ENCODE data around the gene PEX10.

PEX10 gene

GRCh38 chr1:2425892-2426291 lies 13.5 kb upstream of the PEX10 start:
- DNase-seq (ENCODE audit: low read depth, low spot score): no peak

GRCh38 chr1:2422523-2422922 lies 10.2 kb upstream of the PEX10 start:
- no peak for DNase-seq (ENCODE audit: low read depth, low spot score)

DNA sequence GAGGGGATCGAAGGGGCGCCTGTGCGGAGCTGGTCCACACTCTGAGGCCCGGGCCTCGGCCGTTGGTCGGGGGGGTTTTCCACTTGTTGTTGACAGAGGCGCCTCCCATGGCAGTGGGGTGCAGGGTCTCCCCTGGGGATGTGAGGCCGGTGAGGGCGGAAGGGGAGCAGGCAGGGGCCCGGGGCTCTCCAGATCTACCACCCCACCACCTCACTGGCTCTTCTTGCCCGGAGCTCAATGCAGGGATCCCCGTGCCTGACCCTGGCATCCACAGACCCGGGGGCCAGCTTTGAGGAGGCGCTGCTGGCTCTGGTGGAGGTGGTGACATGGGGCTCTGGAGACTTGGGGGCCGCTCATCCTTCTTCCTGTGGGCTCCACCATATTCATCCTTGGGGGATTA lies 7.1 kb upstream of the PEX10 start:
- DNase-seq (ENCODE audit: low read depth, low spot score): no peak

- no peak for DNase-seq (ENCODE audit: low read depth, low spot score)
Measured at GRCh38 chr1:2418791-2419320, 6.5 kb upstream of the PEX10 start.

- DNase-seq (ENCODE audit: low read depth, low spot score): no peak
Measured at GRCh38 chr1:2417833-2418225, 5.5 kb upstream of the PEX10 start.

GRCh38 chr1:2417083-2417832 lies 4.9 kb upstream of the PEX10 start:
- DNase-seq (ENCODE audit: low read depth, low spot score): no peak

DNA sequence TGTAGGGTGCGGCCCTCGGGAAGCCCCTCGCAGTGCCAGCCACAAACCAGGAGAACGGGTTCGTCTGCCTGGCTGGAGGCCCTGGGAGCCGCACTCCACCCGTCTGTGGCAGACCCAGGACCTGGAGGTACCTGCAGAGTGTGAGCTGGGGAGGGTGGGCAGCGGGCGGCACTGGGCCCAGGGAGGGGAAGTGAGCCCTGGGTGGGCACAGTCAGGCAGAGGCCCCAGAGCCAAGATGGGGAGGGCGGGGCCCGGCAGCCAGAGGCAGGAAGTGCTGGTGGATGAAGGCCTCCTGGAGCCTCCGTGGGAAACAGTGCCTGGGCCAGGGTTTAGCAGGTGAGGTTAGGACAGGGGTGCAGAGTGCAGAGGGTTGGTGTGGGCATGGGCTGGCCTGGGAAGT lies 4.0 kb upstream of the PEX10 start:
- DNase-seq (ENCODE audit: low read depth, low spot score): no peak

GRCh38 chr1:2415801-2416208 lies 3.4 kb upstream of the PEX10 start:
- no peak for DNase-seq (ENCODE audit: low read depth, low spot score)

GRCh38 chr1:2415337-2415736 lies 3.0 kb upstream of the PEX10 start:
- DNase-seq (ENCODE audit: low read depth, low spot score): no peak

- no peak for DNase-seq (ENCODE audit: low read depth, low spot score)
Measured at GRCh38 chr1:2414297-2414958, 2.1 kb upstream of the PEX10 start.

- DNase-seq (ENCODE audit: low read depth, low spot score): no peak
Measured at GRCh38 chr1:2413495-2414296, 1.3 kb upstream of the PEX10 start.

DNA sequence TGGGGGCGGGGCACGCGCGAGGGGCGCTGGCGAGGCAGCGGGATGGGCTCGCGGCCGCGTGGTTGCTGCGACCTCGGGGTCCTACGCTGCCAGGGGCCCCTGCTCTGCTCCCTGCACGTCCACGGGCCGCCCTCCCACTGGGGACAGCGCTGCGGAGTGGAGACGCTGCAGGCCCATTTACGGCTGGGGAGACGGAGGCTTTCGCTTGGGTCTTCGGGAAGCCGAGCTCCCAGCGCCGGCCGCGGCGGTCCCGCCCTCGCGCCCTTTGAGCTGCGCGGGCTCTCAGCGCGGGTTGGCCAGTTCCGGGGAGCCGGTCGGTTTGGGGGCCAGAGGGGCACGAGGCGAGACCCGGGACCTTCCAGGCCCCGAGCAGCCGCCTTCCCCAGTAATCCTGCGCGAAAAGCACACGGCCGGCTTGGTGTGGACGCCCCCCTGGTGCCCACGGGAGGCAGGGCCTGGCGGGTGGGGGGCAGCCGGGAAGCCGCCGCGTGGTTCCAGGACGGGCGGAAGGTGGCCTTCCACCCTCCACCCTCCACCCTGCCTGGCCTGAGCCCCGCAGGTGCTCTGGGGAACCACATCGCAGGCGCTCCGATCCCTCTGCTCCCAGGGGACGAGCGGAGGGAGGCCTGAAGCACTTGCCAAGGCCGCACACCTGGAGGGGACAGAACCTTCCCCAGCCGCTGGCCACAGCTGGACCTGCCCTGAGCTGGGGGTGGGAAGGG lies 570 bp upstream of the PEX10 start:
- no peak for DNase-seq (ENCODE audit: low read depth, low spot score)

- no peak for DNase-seq (ENCODE audit: low read depth, low spot score)
Measured at GRCh38 chr1:2411801-2412394, 466 bp downstream of the PEX10 start.

DNA sequence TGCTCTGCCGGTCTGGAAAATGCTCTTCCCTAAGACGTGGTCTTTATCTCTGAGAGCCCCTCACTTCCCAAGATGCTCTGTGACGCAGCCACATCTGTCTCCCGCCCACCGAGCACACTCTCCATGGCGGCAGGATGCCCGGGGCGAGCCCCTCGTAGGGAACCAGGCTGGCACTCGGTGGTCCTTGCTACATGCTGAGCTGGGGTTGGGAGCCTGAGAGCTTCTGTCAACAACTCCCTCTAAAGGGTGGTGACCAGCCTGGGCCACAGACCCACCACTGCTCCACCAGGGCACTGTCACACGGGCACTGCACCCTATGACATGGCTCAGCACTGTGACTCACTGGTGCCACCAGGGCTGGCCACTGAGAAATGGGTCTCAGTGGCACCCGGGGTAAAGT lies 2.6 kb downstream of the PEX10 start:
- no peak for DNase-seq (ENCODE audit: low read depth, low spot score)

- DNase-seq (ENCODE audit: low read depth, low spot score): no peak
Measured at GRCh38 chr1:2408859-2409276, 3.5 kb downstream of the PEX10 start.

GRCh38 chr1:2408456-2408855 lies 3.9 kb downstream of the PEX10 start:
- no peak for DNase-seq (ENCODE audit: low read depth, low spot score)

GRCh38 chr1:2407991-2408275 lies 4.4 kb downstream of the PEX10 start:
- DNase-seq (ENCODE audit: low read depth, low spot score): no peak

DNA sequence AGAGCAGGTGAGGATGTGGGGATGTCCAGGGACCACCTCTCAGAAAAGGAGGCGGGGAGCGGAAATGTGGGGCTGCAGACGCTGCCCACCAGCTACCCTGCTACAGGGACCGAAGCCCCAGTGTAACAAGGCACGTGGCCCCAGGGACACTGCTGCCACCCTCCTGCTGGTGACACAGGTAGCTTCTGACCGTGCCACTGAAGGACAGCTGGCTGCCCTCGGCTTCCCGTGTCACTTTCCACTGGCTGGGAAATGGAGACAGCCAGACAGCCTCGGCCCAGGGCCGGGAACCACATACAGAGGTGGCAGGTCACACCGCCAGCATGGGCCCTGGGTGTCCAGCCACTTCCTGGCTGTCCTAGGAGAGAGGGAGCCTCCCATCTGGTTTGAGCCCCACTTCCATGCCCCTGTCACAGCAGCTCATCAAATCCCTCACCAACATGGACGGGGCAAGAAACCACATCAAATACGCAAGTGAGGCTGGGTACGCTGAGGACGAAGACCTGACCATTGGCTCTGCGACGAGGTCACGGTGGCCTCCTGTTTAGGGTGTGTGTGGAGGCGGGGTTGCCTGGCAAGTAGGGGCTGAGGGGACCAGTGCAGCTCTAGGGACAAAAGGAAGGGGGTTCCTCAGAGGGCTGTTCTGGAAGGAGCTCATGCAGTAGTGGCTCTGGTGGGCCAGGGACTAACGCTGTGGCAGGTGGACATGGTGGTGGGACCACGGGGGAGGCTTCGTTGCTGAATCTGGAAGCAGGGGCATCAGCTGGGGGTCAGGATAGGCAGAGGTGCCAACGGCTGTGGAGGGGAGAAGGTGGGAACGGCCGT lies 5.0 kb downstream of the PEX10 start:
- DNase-seq (ENCODE audit: low read depth, low spot score): no peak

DNA sequence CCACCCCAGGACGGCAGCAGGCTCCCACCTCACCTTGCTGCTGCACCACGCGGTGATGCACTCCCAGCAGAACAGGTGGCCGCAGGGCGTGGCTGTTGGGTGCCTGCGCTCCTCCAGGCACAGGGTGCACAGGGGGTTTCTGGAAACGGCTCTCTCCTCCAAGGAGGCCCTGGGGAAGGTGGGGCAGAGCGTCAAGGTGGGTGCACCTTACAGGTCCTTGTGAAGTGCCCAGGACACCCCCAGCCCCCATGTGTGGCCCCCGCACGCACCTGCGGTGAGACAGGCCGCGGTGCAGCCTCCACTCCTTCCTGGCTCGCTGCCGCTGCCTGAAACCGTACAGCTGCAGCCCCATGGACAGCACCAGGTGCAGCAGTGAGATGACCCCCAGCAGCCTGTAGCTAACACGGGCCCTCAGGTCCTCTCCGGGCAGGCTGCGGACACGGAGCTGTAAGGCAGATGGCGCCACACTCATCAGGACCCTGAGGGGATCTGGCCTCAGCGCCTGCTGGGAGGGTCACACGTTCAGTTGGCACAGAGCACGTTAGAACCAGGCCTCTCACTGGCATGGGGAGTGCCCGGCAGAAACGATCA lies 5.8 kb downstream of the PEX10 start:
- DNase-seq (ENCODE audit: low read depth, low spot score): no peak

- DNase-seq (ENCODE audit: low read depth, low spot score): no peak
Measured at GRCh38 chr1:2405588-2406295, 6.6 kb downstream of the PEX10 start.
